Subcutaneous adipose tissue (tissue), 4 donors: ENCODE measurements around the gene CSGALNACT2. TPM values are rescaled to one million over a fixed set of nuclear protein-coding genes. Genes with fewer than 3 reads are reported as not detected.

Source experiments
- total RNA-seq, 4 donors: library from RNA; depleted of rRNA; stranded (reverse); fragments of >200 nt; gene quantifications; one replicate each; pipeline ENCODE4 v1.1.0, GENCODE V29; 2016
- TF ChIP-seq, protein P1 (sequence below): fragments of 450-650 bp; IDR thresholded peaks from one replicate; pipeline ENCODE4 v1.5.1; 2016; ENCODE audit warnings: low read depth, mild to moderate bottlenecking, control low read depth, antibody characterized with exemption, moderate library complexity

The CSGALNACT2 gene
- total RNA-seq, 4 donors from 2014 or later: 23.9 to 94.3 (median 41.1) TPM

DNA sequence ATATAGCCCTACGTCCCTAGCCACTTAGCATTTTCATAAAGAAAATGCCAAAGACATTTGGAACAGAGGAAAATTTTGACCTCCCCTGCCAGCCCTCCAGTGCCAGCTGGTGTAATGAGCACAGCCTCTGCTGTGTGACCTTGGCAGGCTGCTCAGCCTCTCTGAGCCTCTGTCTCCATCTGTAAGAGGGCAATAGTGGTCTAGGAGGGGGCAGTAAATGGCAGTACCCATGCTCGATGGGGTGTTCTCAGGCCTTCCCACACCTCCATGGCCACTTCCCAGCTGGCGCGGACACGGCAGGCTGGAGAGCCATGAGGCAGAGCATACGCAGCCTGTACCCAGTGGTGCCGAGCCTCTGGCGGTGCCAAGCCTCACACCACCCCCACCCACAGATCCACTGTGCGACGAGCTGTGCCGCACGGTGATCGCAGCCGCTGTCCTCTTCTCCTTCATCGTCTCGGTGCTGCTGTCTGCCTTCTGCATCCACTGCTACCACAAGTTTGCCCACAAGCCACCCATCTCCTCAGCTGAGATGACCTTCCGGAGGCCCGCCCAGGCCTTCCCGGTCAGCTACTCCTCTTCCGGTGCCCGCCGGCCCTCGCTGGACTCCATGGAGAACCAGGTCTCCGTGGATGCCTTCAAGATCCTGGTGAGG lies 24.0 kb upstream of the CSGALNACT2 start:
- TF ChIP-seq, protein P1, sequence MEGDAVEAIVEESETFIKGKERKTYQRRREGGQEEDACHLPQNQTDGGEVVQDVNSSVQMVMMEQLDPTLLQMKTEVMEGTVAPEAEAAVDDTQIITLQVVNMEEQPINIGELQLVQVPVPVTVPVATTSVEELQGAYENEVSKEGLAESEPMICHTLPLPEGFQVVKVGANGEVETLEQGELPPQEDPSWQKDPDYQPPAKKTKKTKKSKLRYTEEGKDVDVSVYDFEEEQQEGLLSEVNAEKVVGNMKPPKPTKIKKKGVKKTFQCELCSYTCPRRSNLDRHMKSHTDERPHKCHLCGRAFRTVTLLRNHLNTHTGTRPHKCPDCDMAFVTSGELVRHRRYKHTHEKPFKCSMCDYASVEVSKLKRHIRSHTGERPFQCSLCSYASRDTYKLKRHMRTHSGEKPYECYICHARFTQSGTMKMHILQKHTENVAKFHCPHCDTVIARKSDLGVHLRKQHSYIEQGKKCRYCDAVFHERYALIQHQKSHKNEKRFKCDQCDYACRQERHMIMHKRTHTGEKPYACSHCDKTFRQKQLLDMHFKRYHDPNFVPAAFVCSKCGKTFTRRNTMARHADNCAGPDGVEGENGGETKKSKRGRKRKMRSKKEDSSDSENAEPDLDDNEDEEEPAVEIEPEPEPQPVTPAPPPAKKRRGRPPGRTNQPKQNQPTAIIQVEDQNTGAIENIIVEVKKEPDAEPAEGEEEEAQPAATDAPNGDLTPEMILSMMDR: no peak

DNA sequence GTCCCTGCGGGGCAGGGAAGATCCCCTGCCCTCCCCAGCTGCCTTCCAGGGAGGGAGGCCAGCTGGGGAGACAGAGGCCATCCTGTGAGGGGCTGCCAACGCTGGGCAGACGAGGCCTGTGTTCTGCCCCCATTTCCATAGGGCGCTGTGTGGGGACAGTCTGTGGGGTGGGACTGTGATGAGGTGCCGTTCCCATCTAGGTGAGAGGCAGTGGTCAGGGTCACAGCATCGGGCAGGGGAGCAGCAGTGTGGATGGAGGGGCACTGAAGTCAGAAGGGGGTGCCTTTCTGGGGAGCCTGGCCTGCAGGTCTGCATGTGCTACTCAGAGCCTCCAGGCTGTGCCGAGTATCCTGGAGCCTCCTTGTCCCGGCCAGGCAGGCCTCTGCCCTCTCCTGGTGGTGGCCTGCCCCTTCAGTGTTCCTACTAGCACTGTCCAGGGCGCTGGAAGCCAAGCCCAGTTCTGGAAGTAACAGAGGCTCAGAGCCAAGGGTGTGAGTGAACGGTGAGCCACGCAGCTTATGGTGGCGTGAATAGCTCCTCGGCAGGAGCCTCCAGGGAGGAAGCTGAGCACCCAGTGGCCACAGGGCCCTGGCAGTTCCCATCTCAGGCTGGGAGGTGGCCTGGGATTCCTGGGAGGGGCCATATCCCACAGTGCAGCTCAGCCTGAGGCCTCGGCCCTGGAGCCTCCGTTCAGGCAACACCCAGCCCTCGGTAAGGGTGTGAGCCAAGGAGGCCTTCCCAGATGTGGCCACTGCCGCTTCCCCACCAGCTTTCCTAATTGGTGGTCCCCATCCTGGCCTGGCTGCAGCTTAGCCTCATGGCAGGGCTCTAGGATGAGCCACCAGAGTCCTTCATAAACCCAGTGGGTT lies 23.3 kb upstream of the CSGALNACT2 start:
- TF ChIP-seq, protein P1: no peak

DNA sequence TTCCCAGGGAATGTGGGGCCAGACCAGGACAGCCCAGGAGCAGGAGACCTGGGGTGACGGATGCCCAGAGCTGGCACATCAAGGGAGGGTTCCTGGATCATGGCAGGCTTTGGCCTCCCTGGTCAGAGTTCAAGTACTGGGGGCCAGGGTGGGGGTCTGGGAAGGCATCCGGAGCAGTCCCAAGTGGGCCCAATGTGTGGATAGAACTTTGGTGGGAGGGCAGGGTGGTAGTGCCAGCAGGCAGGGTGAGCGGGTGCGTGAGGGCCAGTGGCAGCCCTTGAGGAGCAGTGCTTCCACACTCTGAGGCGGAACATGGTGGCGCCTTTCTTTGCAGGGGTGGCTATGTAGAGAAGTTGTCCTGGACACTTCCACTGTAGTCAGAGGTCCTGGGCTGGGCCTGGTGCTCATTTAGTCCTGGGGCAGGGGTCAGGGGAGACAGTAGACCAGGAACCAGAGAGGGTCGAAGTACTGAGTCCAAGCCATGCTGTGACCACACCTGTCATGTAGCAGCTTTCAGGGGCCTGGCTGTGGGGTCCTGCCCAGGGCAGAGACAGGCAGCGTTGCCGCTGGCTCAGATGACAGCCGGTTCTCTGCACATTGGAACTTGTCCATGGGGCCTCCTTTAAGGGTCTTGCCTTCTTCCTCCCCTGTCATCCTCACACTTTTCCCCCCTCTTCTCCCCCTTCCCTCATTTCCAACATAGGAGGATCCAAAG lies 22.2 kb upstream of the CSGALNACT2 start:
- TF ChIP-seq, protein P1: no peak

DNA sequence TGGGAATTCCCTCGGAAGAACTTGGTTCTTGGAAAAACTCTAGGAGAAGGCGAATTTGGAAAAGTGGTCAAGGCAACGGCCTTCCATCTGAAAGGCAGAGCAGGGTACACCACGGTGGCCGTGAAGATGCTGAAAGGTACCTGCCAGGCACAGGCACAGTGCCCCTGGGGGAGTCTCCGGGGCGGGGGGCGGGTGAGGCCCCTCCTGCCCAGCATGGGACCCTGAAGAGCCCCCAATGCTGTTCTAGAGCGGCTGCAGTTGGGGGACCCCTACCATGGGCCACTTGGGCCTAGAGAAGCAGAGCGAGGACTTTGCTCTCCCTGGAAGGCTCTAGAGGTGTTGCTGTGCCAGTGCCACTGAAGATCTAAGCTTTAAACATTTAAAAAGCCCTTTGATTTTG lies 21.6 kb upstream of the CSGALNACT2 start:
- TF ChIP-seq, protein P1: no peak

DNA sequence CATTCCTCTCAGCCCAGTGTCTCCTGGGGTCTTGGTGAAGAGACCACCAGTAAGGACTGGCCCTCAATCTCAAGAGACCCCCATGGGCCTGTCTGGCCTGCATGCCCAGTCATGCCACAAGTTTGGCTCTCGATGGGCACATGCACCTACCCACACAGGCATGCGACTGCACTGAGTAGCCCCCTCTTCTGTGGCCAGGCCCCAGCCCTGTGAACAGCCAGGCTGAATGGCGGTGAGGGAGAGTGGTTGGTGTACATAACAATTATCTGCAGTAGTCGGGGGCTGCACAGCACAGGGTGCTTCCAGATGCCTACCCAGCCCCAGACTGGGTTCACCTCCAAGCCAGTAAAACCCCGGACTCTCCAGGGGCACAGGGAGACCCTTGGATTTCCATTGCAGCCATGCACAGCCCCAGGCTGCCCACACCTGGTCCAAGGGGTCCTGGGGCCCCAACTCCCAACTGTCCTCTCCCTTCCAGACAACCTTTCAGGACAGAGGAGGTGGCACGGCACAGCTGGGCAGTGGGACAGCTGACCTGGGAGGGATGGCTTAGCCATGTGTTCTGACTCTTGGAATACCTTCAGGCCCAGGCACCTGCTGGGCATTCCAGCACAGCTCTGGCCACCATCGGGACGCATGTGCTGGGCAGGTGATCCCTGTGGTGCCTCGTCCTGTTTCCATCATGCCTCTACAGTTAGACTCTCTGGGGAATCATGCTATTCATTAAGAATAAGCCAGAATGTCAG lies 21.0 kb upstream of the CSGALNACT2 start:
- TF ChIP-seq, protein P1: no peak

DNA sequence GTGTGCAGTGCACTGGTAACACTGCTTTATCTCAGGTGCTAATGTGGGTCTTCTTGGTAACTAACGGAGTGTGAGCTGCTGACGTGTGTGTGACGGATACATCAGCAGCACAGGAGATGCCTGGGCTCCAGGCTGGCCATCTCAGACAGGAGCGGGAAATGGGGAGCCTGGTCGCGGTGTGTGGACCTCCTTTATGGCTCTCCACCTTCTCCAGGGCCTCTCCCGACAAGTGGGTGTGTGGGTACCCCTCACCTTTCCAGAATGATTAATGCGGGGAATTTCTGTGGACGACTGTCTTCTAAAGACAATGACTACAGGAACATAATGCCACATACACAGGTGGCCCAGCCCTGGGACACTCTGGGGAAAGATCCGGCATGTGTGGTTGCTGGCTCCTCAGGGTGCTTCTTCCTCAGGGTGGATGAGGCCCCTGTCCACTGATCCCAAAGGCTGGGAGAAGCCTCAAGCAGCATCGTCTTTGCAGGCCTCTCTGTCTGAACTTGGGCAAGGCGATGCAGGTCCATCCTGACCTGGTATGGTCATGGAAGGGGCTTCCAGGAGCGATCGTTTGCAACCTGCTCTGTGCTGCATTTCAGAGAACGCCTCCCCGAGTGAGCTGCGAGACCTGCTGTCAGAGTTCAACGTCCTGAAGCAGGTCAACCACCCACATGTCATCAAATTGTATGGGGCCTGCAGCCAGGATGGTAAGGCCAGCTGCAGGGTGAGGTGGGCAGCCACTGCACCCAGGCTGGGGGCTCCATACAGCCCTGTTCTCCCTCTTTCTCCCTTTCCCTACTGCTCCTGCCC lies 20.3 kb upstream of the CSGALNACT2 start:
- TF ChIP-seq, protein P1: no peak
